ENCODE measurements around the gene MOV10. TPM values are rescaled to one million over a fixed set of nuclear protein-coding genes. Genes with fewer than 3 reads are reported as not detected.

MOV10 gene
- total and polyA plus RNA-seq, 2 of the 13 experiments (the other 11 are each of a cell fraction or from before 2014, with no cell fraction given) = 56.4 to 58.2 TPM

DNA sequence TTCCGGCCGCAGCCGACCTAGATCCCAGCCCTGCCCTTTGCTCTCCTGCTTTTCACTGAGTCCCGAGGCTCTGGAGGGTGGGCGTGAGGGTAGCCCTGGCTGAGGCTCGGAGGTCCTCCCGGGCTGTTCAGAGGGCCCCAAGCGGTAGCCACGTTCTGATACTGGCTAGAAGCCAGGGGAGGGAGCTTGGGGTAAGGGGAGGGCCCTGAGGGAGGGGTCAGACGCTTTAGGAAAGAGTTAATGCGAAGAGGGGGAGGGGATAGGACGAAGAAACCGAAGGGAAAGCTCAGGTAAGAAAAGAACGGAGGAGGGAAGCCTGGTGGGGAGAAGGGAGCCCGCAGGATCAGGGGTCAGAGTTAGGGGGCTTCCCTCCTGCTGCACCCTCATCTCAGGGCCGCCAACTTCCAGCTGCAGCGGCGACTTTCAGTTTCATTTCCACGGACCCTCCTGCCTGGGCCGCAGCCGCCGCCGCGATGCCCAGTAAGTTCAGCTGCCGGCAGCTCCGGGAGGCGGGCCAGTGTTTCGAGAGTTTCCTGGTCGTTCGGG lies at the start of gene MOV10 (continued):
- TF ChIP-seq, protein P1, sequence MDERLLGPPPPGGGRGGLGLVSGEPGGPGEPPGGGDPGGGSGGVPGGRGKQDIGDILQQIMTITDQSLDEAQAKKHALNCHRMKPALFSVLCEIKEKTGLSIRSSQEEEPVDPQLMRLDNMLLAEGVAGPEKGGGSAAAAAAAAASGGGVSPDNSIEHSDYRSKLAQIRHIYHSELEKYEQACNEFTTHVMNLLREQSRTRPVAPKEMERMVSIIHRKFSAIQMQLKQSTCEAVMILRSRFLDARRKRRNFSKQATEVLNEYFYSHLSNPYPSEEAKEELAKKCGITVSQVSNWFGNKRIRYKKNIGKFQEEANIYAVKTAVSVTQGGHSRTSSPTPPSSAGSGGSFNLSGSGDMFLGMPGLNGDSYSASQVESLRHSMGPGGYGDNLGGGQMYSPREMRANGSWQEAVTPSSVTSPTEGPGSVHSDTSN (CRISPR knock-in tag; IDR thresholded peaks at IDR 0.05) = no peak
- TF ChIP-seq ZNF441 (CRISPR knock-in tag; IDR thresholded peaks at IDR 0.05; ENCODE audit: borderline replicate concordance) = no peak
- TF ChIP-seq NFRKB (IDR thresholded peaks at IDR 0.05) = no peak
- TF ChIP-seq RXRA (CRISPR knock-in tag; IDR thresholded peaks at IDR 0.05) = 0 out of 2 replicates have a peak, but pooled peaks have one; percentile 32
- no peak; the same call in 1 of the 2 replicates for TF ChIP-seq ZFY (CRISPR knock-in tag; IDR thresholded peaks at IDR 0.05)
- no peak for TF ChIP-seq SIX1 (CRISPR knock-in tag; IDR thresholded peaks at IDR 0.05; ENCODE audit: borderline replicate concordance)
- no peak for TF ChIP-seq CCDC6 (CRISPR knock-in tag; IDR thresholded peaks at IDR 0.05)
- TF ChIP-seq, protein P2, sequence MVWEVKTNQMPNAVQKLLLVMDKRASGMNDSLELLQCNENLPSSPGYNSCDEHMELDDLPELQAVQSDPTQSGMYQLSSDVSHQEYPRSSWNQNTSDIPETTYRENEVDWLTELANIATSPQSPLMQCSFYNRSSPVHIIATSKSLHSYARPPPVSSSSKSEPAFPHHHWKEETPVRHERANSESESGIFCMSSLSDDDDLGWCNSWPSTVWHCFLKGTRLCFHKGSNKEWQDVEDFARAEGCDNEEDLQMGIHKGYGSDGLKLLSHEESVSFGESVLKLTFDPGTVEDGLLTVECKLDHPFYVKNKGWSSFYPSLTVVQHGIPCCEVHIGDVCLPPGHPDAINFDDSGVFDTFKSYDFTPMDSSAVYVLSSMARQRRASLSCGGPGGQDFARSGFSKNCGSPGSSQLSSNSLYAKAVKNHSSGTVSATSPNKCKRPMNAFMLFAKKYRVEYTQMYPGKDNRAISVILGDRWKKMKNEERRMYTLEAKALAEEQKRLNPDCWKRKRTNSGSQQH (CRISPR knock-in tag; IDR thresholded peaks at IDR 0.05; ENCODE audit: low read depth) = 0 out of 2 replicates have a peak, but pooled peaks have one; percentile 58
- TF ChIP-seq, protein P3, sequence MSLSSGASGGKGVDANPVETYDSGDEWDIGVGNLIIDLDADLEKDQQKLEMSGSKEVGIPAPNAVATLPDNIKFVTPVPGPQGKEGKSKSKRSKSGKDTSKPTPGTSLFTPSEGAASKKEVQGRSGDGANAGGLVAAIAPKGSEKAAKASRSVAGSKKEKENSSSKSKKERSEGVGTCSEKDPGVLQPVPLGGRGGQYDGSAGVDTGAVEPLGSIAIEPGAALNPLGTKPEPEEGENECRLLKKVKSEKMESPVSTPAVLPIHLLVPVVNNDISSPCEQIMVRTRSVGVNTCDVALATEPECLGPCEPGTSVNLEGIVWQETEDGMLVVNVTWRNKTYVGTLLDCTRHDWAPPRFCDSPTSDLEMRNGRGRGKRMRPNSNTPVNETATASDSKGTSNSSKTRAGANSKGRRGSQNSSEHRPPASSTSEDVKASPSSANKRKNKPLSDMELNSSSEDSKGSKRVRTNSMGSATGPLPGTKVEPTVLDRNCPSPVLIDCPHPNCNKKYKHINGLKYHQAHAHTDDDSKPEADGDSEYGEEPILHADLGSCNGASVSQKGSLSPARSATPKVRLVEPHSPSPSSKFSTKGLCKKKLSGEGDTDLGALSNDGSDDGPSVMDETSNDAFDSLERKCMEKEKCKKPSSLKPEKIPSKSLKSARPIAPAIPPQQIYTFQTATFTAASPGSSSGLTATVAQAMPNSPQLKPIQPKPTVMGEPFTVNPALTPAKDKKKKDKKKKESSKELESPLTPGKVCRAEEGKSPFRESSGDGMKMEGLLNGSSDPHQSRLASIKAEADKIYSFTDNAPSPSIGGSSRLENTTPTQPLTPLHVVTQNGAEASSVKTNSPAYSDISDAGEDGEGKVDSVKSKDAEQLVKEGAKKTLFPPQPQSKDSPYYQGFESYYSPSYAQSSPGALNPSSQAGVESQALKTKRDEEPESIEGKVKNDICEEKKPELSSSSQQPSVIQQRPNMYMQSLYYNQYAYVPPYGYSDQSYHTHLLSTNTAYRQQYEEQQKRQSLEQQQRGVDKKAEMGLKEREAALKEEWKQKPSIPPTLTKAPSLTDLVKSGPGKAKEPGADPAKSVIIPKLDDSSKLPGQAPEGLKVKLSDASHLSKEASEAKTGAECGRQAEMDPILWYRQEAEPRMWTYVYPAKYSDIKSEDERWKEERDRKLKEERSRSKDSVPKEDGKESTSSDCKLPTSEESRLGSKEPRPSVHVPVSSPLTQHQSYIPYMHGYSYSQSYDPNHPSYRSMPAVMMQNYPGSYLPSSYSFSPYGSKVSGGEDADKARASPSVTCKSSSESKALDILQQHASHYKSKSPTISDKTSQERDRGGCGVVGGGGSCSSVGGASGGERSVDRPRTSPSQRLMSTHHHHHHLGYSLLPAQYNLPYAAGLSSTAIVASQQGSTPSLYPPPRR (CRISPR knock-in tag; IDR thresholded peaks at IDR 0.05; ENCODE audit: borderline replicate concordance) = peak; percentile 16; the same call in 1 of the 2 replicates
- no peak for TF ChIP-seq NFKBIZ (CRISPR knock-in tag; IDR thresholded peaks at IDR 0.05)
- TF ChIP-seq MAFF (IDR thresholded peaks at IDR 0.05; ENCODE audit: low read depth, low read length) = no peak
- TF ChIP-seq, protein P4, sequence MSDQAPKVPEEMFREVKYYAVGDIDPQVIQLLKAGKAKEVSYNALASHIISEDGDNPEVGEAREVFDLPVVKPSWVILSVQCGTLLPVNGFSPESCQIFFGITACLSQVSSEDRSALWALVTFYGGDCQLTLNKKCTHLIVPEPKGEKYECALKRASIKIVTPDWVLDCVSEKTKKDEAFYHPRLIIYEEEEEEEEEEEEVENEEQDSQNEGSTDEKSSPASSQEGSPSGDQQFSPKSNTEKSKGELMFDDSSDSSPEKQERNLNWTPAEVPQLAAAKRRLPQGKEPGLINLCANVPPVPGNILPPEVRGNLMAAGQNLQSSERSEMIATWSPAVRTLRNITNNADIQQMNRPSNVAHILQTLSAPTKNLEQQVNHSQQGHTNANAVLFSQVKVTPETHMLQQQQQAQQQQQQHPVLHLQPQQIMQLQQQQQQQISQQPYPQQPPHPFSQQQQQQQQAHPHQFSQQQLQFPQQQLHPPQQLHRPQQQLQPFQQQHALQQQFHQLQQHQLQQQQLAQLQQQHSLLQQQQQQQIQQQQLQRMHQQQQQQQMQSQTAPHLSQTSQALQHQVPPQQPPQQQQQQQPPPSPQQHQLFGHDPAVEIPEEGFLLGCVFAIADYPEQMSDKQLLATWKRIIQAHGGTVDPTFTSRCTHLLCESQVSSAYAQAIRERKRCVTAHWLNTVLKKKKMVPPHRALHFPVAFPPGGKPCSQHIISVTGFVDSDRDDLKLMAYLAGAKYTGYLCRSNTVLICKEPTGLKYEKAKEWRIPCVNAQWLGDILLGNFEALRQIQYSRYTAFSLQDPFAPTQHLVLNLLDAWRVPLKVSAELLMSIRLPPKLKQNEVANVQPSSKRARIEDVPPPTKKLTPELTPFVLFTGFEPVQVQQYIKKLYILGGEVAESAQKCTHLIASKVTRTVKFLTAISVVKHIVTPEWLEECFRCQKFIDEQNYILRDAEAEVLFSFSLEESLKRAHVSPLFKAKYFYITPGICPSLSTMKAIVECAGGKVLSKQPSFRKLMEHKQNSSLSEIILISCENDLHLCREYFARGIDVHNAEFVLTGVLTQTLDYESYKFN (CRISPR knock-in tag; conservative IDR thresholded peaks at IDR 0.05) = peak; percentile 32; the same call in 1 of the 2 replicates
- TF ChIP-seq SNRNP70 (IDR thresholded peaks at IDR 0.05; ENCODE audit: low read depth, low read length) = no peak
- TF ChIP-seq, protein P5, sequence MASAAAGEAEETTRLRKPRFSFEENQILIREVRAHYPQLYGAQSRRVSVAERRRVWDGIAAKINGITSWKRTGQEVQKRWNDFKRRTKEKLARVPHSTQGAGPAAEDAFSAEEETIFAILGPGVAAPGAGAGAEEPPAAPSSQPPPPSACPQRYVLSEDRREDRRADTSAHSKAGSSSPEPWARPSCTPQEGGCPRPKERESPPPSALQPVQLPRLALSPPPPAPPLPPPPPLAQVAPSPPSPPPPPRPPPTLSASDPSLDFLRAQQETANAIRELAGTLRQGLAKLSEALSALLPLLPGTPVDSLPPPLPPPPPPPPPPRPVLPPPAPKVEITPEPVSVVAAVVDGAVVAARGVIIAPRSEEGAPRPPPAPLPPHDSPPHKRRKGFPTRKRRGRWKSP (CRISPR knock-in tag; IDR thresholded peaks at IDR 0.05) = 0 out of 2 replicates have a peak, but pooled peaks have one; percentile 15
